SK-MEL-5 (cell line): ENCODE data around the gene ADPRHL1. TPM values are rescaled to one million over a fixed set of nuclear protein-coding genes. Genes with fewer than 3 reads are reported as not detected.

Experiments
- DNase-seq: peaks from one replicate; pipeline ENCODE4 v3.0.0-alpha.2; 2016; ENCODE audit warnings: low read depth, low spot score
- in situ Hi-C: cut with HindIII; loops from 2 replicates; pipeline ENCODE4 v1.10.0; 2016; ENCODE audit warnings: low sequenced_read_pairs, high pct_unique_total_duplicates, low pct_unique_long_range_greater_than_20kb
- total RNA-seq: library from RNA; depleted of rRNA; stranded (reverse); fragments of >200 nt; shearing (Covaris generic); gene quantifications from 2 replicates; pipeline ENCODE4 v1.2.3, GENCODE V29; 2014

Gene ADPRHL1
- total RNA-seq, 1 experiment from 2014 or later, result 0.53 TPM

- no peak for DNase-seq
- in situ Hi-C loops, result no loop called here
Measured at GRCh38 chr13:113413898-113414282, 39.4 kb downstream of the ADPRHL1 start.

DNA sequence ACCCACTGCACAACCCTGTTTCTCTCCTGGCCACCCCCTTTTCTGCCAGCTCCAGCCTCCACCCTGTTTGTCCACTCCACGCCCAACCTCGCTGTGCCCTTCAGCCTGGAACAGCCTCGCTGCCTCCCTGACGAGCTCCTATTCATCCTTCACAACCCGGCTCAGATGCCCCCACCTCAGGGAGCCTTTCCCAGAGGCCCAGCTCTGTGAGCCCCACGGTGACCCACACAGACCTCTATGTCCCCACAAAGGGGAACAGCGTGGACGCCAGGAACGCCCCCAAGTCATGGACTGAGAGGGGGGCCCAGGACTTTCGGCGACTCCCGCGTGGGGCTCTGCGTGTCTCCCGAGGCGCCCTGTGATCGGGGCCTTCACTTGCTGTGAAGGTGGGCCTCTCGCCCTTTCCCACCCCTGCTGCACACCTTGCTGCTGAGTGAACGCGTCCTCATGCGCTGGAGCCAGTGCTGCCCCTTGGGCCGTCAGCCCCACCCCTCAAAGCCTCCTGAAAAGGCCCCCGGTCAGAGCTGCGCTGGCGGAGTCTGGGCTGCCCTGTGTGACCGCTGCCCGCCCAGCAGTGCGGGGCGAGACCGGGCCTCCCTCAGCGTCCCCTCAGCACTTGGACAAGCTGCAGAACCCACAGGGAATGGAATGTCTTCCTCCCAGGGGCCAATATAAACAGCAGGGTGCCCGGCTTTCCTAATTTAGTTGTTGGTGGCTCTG lies 40.0 kb downstream of the ADPRHL1 start:
- in situ Hi-C loops, result no loop called here

GRCh38 chr13:113412440-113412839 lies 40.8 kb downstream of the ADPRHL1 start:
- DNase-seq, result no peak
- in situ Hi-C loops, result no loop called here

More for the DNA sequence above, 40.0 kb downstream of the ADPRHL1 start:
- no peak for DNase-seq

DNA sequence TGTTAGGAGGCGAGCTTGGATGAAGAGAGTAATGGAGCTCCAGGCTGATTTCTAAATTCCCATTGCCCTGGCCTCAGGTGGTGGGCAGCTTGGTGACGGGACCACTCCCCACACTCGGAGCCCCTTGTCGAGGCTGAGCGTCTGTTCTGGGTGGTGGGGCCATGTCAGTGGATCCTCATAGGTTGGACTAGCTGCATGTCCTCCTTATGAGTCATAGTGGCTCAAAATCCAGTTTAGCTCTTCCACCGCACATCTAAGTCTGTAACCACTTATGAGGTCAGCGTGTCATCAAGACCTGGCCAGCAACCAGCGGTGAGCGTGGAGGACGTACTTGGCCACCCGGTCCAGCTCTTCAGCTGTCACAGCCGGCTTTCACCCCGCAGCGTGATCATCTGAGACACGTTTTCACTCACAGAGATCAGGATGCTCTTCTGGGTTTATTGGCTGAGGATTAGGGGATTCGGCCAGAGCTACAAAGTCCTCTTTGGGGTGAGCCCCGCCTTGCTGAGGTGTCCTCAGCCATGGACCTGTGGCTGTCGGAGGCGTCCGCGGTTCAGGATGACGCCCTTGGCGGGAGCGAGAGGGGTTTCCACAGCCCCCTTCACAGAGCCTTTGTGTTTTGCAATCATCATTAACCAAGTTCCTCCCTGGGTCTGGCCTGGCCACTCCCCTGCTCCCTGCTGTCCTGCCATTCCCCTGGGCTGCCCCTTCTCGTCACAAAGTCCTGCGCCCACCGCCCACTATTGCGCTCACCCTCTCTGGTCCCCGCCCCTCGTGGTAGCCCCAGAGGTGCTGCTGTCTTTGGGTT lies 41.9 kb downstream of the ADPRHL1 start:
- in situ Hi-C loops, result no loop called here
- no peak for DNase-seq

- in situ Hi-C loops, result no loop called here
- no peak for DNase-seq
Measured at GRCh38 chr13:113410472-113411201, 42.7 kb downstream of the ADPRHL1 start.

GRCh38 chr13:113408562-113408961 lies 44.7 kb downstream of the ADPRHL1 start:
- in situ Hi-C loops, result no loop called here
- DNase-seq, result no peak

DNA sequence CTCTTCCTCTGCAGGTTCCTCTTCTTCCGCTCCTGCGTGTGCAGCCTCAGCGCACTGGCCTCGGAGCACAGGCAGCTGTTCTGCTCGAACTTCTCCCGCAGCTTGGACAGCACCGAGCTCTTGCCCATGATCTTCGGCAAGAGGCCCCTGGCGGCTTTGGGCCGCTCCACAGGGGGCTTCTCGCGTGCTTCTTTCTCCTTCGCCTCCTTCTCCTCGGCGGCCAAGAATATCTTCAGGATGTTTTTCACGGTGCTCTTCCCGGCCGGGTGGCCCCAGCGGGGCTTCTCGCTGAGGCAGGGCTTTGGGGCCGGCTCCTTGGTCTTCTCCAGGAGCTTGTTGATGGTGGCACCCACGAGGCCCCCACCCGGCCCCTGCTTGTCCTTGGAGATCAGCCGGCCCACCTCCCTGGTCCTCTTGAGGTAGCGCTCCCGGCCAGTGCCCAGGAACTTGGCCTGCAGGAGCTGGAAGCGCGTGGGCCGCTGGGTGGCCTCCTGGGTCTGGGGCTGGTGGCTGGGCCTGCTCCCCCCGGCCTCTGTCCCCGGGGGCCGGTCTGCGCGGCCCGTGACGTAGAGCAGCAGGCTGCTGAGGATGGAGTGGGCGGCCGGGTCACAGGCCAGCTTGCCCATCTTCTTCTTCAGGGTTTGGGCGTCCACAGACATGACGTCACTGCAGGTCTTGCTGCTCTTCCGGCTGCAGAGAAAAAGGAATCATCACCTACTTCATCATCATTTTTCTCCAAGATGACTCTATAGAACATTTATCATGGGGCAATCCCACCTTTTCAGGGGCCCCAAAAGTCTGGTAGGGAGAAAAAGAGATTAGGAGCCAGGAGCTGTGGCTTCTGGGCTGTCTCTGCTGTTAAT lies 45.5 kb downstream of the ADPRHL1 start:
- no peak for DNase-seq
- in situ Hi-C loops, result no loop called here

DNA sequence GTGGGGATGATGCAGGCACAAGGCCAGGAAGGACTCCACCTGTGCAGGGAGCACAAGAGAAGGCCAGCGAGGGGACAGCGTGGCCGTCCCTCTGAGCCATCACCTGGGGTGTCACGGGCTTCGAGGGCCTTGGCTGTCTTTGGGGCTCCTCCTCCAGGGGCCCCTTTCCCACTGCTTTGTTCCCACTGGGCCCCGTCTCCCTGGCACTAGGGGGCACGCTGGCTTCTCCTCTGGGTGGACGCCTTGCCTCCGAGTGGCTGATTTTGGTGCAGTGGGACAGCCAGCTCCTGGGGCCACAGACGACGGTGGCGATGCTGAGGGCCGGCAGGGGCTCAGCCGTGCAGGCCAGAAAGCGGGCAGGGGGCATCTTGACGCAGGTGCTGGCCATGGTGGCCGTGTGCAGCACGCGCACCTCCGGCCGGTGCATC lies 46.2 kb downstream of the ADPRHL1 start:
- in situ Hi-C loops, result no loop called here
- no peak for DNase-seq

GRCh38 chr13:113406321-113407102 lies 46.8 kb downstream of the ADPRHL1 start:
- DNase-seq, result no peak
- in situ Hi-C loops, result no loop called here

DNA sequence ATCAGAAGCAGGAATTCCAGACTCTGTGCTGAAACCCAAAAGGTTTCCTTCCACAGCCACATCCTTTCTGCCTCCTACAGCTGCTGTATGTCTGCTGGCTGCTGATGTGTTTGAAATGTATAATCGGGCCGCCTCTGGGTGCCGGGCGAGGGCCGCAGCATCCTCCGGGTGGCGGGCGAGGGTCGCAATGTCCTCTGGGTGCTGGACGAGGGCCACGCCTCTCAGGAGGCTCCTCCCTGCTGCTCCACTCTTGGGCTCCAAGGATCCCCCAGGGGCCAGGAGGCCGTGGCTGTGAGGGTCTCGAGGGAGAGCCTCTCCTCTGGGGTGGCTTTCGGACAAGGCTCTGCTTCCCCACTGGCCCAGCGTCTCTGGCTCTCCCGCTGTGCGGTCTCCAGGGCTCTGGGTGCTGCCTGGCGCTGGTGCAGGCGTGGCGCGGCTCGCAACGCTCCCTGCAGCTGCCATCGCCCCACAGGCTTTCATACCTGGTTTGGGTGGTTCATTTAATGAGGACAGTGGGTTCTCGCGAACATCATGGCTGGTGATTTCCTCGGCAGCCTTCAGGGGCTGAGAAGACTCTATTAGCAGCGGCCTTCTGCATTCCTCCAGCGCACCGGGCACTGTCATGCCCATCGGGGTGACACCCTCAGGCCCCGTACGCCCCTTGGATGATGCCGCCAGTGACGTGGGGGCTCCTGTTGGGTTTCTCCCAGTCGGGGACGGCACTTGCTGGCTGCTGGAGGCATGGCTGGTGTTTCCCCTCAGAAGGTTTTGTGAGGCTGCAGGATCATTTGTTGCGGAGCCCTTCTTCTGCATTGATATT lies 47.6 kb downstream of the ADPRHL1 start:
- in situ Hi-C loops, result no loop called here
- DNase-seq, result no peak

DNA sequence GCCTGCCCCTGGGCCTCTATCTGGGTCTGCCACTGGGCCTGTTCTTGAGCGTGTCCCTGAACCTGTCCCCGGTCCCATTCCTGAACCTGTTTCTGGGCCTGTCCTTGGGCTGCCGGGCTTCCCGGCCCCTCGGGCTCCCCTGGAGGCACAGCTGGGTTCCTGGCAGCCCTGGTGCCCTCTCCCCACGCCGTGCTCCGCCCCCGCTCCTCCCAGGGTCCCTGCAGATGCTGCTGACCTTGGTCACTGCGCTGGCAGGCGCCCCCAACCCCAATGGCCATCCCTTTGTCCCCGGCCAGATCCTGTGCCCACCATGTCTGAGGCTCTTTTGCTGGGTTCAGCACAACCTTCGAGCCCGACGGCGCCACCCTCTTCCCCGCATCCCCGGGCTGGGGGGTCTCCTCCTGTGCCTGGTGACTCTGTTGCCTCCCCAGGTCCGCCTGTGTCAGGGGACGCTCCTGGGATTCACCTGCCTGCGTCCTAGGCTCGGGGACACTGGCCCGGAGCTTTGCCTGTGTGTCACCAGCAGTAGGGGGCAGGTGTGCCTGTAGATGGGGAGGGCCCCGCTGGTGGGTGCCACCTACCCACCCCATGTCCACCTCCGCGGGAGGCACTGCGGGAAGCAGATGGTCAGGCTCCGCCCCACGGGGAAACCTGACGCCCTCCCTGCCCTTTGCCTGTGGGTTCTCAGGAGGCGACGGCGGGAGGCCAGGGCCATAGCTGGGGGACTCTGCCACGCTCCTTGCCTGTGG lies 48.4 kb downstream of the ADPRHL1 start:
- DNase-seq, result no peak
- in situ Hi-C loops, result no loop called here

DNA sequence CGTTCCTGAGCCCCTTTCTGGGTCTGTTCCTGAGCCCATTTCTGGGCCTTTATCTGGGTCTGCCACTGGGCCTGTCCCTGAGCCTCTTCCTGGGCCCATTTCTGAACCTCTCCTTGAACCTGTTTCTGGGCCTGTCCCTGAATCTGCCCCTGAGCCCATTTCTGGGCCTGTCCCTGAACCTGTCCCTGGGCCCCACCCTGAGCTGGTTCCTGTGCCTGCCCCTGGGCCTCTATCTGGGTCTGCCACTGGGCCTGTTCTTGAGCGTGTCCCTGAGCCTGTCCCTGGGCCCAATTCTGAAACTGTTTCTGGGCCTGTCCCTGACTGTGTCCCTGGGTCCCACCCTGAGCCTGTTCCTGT lies 48.9 kb downstream of the ADPRHL1 start:
- in situ Hi-C loops, result no loop called here
- no peak for DNase-seq

DNA sequence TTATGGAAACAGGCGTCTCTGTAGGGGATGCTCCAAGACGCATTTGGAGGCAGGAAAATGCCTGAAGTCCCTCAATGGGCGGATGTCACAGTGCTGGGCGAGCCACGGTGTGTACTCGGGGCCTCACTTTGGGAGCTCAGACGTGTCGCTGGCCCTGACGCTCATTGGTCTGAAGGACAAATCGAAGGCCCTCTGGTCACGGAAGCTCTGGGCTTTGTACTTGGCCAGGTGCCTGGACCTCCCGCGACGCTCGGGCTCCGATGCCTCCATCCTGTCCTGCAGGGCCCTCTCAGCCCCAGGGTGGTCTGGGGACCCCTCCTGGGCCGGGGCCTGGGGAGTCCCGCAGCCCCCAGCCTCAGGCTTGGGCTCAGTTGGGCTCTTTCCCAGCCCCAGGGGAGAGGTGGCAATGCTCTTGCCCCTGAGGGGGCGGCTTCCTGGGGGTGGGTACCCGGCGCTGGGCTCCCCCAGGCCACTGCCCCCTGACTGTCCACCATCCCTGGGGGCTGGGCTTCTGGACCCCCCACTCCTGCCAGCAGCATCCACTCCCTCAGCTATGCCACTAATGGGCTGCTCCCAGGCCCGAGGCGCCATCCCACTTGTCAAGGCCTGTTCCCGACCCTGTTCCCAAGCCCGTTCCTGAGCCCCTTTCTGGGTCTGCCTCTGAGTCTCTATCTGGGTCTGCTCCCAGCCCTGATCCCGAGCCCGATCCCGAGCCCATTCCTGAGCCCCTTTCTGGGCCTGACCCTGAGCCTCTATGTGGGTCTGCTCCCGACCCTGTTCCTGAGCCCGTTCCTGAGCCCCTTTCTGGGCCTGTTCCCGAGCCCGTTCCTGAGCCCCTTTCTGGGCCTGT lies 49.8 kb downstream of the ADPRHL1 start:
- in situ Hi-C loops, result no loop called here

DNA sequence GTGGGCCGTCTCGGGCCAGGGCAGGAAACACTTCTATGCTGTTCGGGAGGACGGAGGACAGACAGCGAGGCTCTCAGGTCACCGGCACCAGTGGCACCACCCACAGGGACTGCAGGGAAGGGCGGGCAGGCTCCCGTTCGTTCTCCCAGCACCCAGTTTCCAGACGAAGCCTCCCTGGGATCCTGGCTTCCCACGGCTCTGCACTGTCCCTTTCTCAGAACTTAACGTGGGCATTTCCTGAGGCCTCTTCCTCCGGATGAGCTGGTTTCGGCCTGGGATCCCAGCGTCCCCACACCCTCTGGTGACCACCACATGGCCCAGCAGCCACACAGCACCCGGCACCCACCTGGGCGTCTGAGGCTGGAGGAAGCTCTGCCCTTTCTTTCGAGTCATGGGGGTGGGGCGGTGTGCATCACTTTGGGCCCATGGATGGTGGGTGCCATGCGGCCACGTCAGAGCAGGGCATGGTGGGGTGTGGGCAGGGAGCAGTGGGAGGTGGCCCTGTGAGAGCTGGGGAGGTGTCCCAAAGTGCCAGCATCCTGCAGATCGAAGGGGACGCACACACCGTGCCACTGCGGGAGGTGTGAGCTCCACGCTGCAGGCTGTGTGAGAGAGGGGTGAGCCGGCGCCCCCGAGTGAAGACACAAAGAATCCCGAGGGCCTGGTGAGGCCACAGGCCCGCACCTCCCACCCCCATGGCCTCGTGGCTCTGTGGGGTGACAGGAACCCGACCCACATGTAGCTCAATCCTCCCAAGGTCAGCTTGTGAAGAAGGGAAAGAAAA lies 50.6 kb downstream of the ADPRHL1 start:
- DNase-seq, result no peak

More for the DNA sequence above, 49.8 kb downstream of the ADPRHL1 start:
- DNase-seq, result no peak

More for the DNA sequence above, 50.6 kb downstream of the ADPRHL1 start:
- in situ Hi-C loops, result no loop called here
